HG03571 (cell line): Measurements from ENCODE around the gene C1orf146.
"Not testable (repeated sequence)": the region's sequence is repeated elsewhere in the genome, so short reads cannot be mapped to it uniquely, and the experiment has no call there.

Experiments
- ATAC-seq: cut with Tn5 transposase; IDR thresholded peaks from one replicate; pipeline ENCODE4 v1.9.1; 2021; ENCODE audit not compliant: unreplicated experiment

C1orf146 gene

GRCh38 chr1:92273039-92273438 lies 55.3 kb downstream of the C1orf146 start:
- no peak for ATAC-seq

- no peak for ATAC-seq
Measured at GRCh38 chr1:92274939-92275338, 57.2 kb downstream of the C1orf146 start.

- ATAC-seq, result no peak
Measured at GRCh38 chr1:92276082-92276481, 58.4 kb downstream of the C1orf146 start.

GRCh38 chr1:92277105-92277723 lies 59.5 kb downstream of the C1orf146 start:
- ATAC-seq, result no peak

GRCh38 chr1:92279781-92280180 lies 62.1 kb downstream of the C1orf146 start:
- not testable (repeated sequence) for ATAC-seq

- not testable (repeated sequence) for ATAC-seq
Measured at GRCh38 chr1:92281411-92281810, 63.7 kb downstream of the C1orf146 start.

GRCh38 chr1:92291372-92291999 lies 73.8 kb downstream of the C1orf146 start:
- ATAC-seq, result peak; percentile 47
